HEK293 (cell line): ENCODE measurements around the gene HUNK.

ENCODE experiments used
- CTCF ChIA-PET: fragments of 350-600 bp; formaldehyde crosslinking; extraction: SDS; loops from one replicate; lab custom pipeline; 2021; ENCODE audit warnings: antibody characterized with exemption; lab: Yijun Ruan, JAX
- POLR2A ChIA-PET: fragments of 300-600 bp; formaldehyde crosslinking; extraction: SDS; loops from one replicate; lab custom pipeline; 2020; ENCODE audit warnings: antibody characterized with exemption, inconsistent platforms; lab: Yijun Ruan, JAX
- H3K27ac ChIP-seq: fragments of 200-500 bp; sonication (Bioruptor generic); 2 replicates; pipeline ENCODE4 v1.5.1; 2014; ENCODE audit warnings: low read depth, low read length, control low read depth, inconsistent platforms; ENCODE audit errors: extremely low read depth
- H3K36me3 ChIP-seq, 2 experiments: fragments of 200-500 bp in 1 of 2; sonication (Bioruptor generic) in 1 of 2; 1 replicate in 1 of 2; 2 replicates in 1 of 2; pipeline ENCODE4 v1.5.1; 2014 to 2017; ENCODE audit warnings: inconsistent platforms in 2 of 2, low read length in 2 of 2; ENCODE audit not compliant: control insufficient read depth in 2 of 2, insufficient read depth in 1 of 2
- H3K4me1 ChIP-seq: fragments of 200-500 bp; sonication (Bioruptor generic); 2 replicates; pipeline ENCODE4 v1.5.1; 2014; ENCODE audit warnings: mild to moderate bottlenecking, low read length, inconsistent platforms; ENCODE audit not compliant: control insufficient read depth, insufficient read depth
- H3K4me3 ChIP-seq: 2 replicates; pipeline ENCODE4 v1.5.1; 2011; ENCODE audit warnings: low read depth, mild to moderate bottlenecking, control low read depth, low read length, moderate library complexity
- H3K9me3 ChIP-seq: fragments of 200-500 bp; sonication (Bioruptor generic); 2 replicates; pipeline ENCODE4 v1.5.1; 2014; ENCODE audit warnings: low read depth, low read length, inconsistent platforms; ENCODE audit not compliant: control insufficient read depth, insufficient read depth
- FEZF1 ChIP-seq: fragments of 450-650 bp; formaldehyde crosslinking; IDR thresholded peaks from 2 replicates; pipeline ENCODE4 v1.5.1; 2016; ENCODE audit warnings: missing biosample characterization, missing genetic modification characterization
- HOXC10 ChIP-seq: sonication (generic); formaldehyde crosslinking; IDR thresholded peaks from 2 replicates; pipeline ENCODE4 v1.8.1; 2023; ENCODE audit warnings: mild to moderate bottlenecking, missing genetic modification reagents
- SETDB1 ChIP-seq: IDR thresholded peaks from one replicate; pipeline ENCODE4 v1.6.1; 2017; ENCODE audit warnings: mild to moderate bottlenecking, low read length, moderate library complexity, mixed read lengths; ENCODE audit not compliant: insufficient read length
- TCF7L2 ChIP-seq: IDR thresholded peaks from 2 replicates; pipeline ENCODE4 v1.6.1; 2011; ENCODE audit warnings: low read depth, mild to moderate bottlenecking, inconsistent platforms, low read length, moderate library complexity, borderline replicate concordance
- ZBTB20 ChIP-seq: fragments of 450-650 bp; formaldehyde crosslinking; IDR thresholded peaks from 2 replicates; pipeline ENCODE4 v1.5.1; 2016; ENCODE audit warnings: missing biosample characterization, missing genetic modification characterization
- ZBTB8A ChIP-seq: fragments of 450-650 bp; formaldehyde crosslinking; IDR thresholded peaks from 2 replicates; pipeline ENCODE4 v1.5.1; 2016; ENCODE audit warnings: missing biosample characterization, missing genetic modification characterization
- ZFHX2 ChIP-seq: fragments of 450-650 bp; formaldehyde crosslinking; conservative IDR thresholded peaks from 2 replicates; pipeline ENCODE4 v1.5.1; 2016; ENCODE audit warnings: missing biosample characterization, missing genetic modification characterization
- ZIC2 ChIP-seq: fragments of 450-650 bp; formaldehyde crosslinking; IDR thresholded peaks from 2 replicates; pipeline ENCODE4 v1.5.1; 2016; ENCODE audit warnings: missing biosample characterization, missing genetic modification characterization
- ZNF157 ChIP-seq: fragments of 450-650 bp; formaldehyde crosslinking; IDR thresholded peaks from 2 replicates; pipeline ENCODE4 v1.5.1; 2016; ENCODE audit warnings: missing biosample characterization, missing genetic modification characterization
- ZNF18 ChIP-seq: fragments of 450-650 bp; formaldehyde crosslinking; IDR thresholded peaks from 2 replicates; pipeline ENCODE4 v1.5.1; 2016; ENCODE audit warnings: missing biosample characterization, missing genetic modification characterization
- ZNF211 ChIP-seq: fragments of 450-650 bp; formaldehyde crosslinking; IDR thresholded peaks from 2 replicates; pipeline ENCODE4 v1.5.1; 2016; ENCODE audit warnings: low read depth, missing biosample characterization, missing genetic modification characterization
- ZNF292 ChIP-seq: fragments of 450-650 bp; formaldehyde crosslinking; IDR thresholded peaks from 2 replicates; pipeline ENCODE4 v1.5.1; 2016; ENCODE audit warnings: low read depth, missing biosample characterization, missing genetic modification characterization, borderline replicate concordance
- ZNF354C ChIP-seq: fragments of 450-650 bp; formaldehyde crosslinking; IDR thresholded peaks from 2 replicates; pipeline ENCODE4 v1.5.1; 2016; ENCODE audit warnings: missing biosample characterization, missing genetic modification characterization, low read depth, borderline replicate concordance
- ZNF391 ChIP-seq: fragments of 450-650 bp; formaldehyde crosslinking; IDR thresholded peaks from 2 replicates; pipeline ENCODE4 v1.5.1; 2016; ENCODE audit warnings: low read depth, missing biosample characterization, missing genetic modification characterization, borderline replicate concordance
- ZNF596 ChIP-seq: fragments of 450-650 bp; IDR thresholded peaks from 2 replicates; pipeline ENCODE4 v1.5.0; 2018; ENCODE audit warnings: missing biosample characterization, mild to moderate bottlenecking, missing genetic modification characterization, moderate library complexity
- ZNF629 ChIP-seq: fragments of 450-650 bp; formaldehyde crosslinking; IDR thresholded peaks from 2 replicates; pipeline ENCODE4 v1.5.1; 2017; ENCODE audit warnings: missing biosample characterization, missing genetic modification characterization
- ZNF677 ChIP-seq: fragments of 450-650 bp; IDR thresholded peaks from 2 replicates; pipeline ENCODE4 v1.5.0; 2018; ENCODE audit warnings: missing biosample characterization, mild to moderate bottlenecking, missing genetic modification characterization, moderate library complexity
- ZNF785 ChIP-seq: fragments of 450-650 bp; formaldehyde crosslinking; IDR thresholded peaks from 2 replicates; pipeline ENCODE4 v1.5.1; 2016; ENCODE audit warnings: missing biosample characterization, missing genetic modification characterization
- ZSCAN5A ChIP-seq: fragments of 450-650 bp; formaldehyde crosslinking; IDR thresholded peaks from 2 replicates; pipeline ENCODE4 v1.5.1; 2016; ENCODE audit warnings: missing biosample characterization, missing genetic modification characterization

The HUNK gene

GRCh38 chr21:31909153-31910073 is 36.6 kb downstream of the HUNK start:
- POLR2A ChIA-PET = no interaction called here
- Histone ChIP-seq H3K36me3 (no peaks in the 10 kb centered on the region), H3K4me3 (no peak overlapping the region), H3K27ac (no peak overlapping the region), H3K4me1 (peaks cover 20% of the 10 kb centered on the region), H3K9me3 (no peaks in the 10 kb centered on the region)
- 0 out of 2 replicates have a peak, but pooled peaks have one; percentile 10 for TF ChIP-seq ZIC2 (tag by site-specific recombination)
- TF ChIP-seq ZNF677 (tag by site-specific recombination) = no peak
- CTCF ChIA-PET = no interaction called here

GRCh38 chr21:31910074-31910470 is 37.3 kb downstream of the HUNK start:
- ChIA-PET CTCF (no interaction called here), POLR2A (no interaction called here)
- Histone ChIP-seq H3K4me3 (no peak overlapping the region), H3K27ac (no peak overlapping the region), H3K36me3 (no peaks in the 10 kb centered on the region), H3K9me3 (no peaks in the 10 kb centered on the region), H3K4me1 (peaks cover 24% of the 10 kb centered on the region)
- no peak for TF ChIP-seq ZNF391 (tag by site-specific recombination)
- TF ChIP-seq SETDB1 = no peak
- no peak for TF ChIP-seq ZNF292
- TF ChIP-seq FEZF1 (tag by site-specific recombination) = no peak
- TF ChIP-seq HOXC10 (CRISPR knock-in tag) = no peak
- TF ChIP-seq ZBTB20 (tag by site-specific recombination) = no peak
- TF ChIP-seq ZNF785 = no peak
- TF ChIP-seq ZNF354C (tag by site-specific recombination) = no peak
- no peak for TF ChIP-seq TCF7L2
- no peak for TF ChIP-seq ZSCAN5A (tag by site-specific recombination)
- TF ChIP-seq ZFHX2 (tag by site-specific recombination) = no peak
- TF ChIP-seq ZNF18 (tag by site-specific recombination) = no peak
- no peak for TF ChIP-seq ZNF596
- TF ChIP-seq ZNF211 (tag by site-specific recombination) = no peak
- TF ChIP-seq ZNF157 (tag by site-specific recombination) = no peak
- TF ChIP-seq ZNF629 (tag by site-specific recombination) = no peak
- TF ChIP-seq ZBTB8A (tag by site-specific recombination) = no peak
